Lower leg skin (tissue), 3 donors: ENCODE results near the gene CYSLTR2.

Experiments used
- CTCF ChIP-seq, 3 donors: fragments of 450-650 bp; IDR thresholded peaks; one replicate each; pipeline ENCODE4 v1.5.1; 2016; ENCODE audit warnings: antibody characterized with exemption in 3 of 3, mild to moderate bottlenecking in 3 of 3, moderate library complexity in 2 of 3
- POLR2A ChIP-seq, 2 donors: fragments of 450-650 bp; IDR thresholded peaks; one replicate each; pipeline ENCODE4 v1.6.1; 2016 to 2017; ENCODE audit warnings: antibody characterized with exemption in 2 of 2, mild to moderate bottlenecking in 1 of 2, moderate library complexity in 1 of 2

GRCh38 chr13:48645845-48646244 is 7.9 kb upstream of the CYSLTR2 start:
- TF ChIP-seq CTCF (IDR thresholded peaks at IDR 0.05) (no peak), POLR2A (IDR thresholded peaks at IDR 0.05) (no peak)
